ENCODE measurements around the gene DUSP14.

GRCh38 chr17:37555386-37555785 is 65.7 kb downstream of the DUSP14 start:
- TF ChIP-seq REST (IDR thresholded peaks at IDR 0.05; ENCODE audit: insufficient read depth in 1 of 2, low read depth in 2 of 2, low read length in 2 of 2) (no peak), TAF1 (IDR thresholded peaks at IDR 0.05; ENCODE audit: borderline replicate concordance, insufficient read depth, low read length) (no peak)

Measured in PFSK-1 (cell line).